ENCODE results near the gene NUDT2. TPM values are rescaled to one million over a fixed set of nuclear protein-coding genes. Genes with fewer than 3 reads are reported as not detected.

The NUDT2 gene
- total and polyA plus RNA-seq, 10 of the 15 experiments (the other 5 are each of a cell fraction or from before 2014, with no cell fraction given): 24.5 to 55.1 (median 33.6) TPM

DNA sequence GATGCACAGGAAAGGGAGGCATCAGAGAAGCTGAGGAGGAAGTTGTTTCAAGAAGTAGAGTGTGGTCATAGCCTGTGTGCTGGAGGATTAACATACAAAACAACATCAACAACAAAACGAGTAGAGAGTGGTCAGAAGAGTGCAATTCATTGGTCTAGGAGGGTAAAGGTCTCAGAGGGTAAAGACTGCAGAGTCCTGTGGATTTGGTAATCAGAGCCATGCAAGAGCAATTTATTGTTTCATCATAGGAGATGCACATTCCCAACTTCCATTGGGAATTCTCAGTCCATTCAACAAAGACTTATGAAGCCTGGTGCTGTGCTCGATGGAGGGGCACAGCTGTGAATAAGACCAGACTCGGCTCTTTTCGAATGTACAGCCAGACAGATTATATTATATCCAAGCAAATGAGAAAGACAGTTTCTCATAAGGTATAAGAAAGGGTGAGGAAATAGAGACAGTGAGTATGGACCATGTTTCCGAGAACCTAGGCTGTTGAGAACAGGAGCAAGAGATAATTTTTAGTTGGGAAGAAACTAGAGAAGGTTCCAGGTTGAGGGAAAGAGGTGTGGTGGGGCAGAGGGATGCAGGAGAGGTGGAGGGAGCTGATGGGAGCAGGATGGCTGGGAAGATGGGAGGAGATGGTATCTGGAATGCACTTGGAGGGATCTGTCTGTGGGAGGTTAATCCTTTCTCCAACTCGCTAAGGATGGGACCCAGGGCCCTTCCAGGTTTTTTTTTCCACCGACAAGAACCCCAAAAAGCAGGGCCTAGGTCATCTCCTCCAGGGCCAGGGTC lies 55.2 kb downstream of the NUDT2 start:
- no peak for FAIRE-seq
- CTCF ChIA-PET: no interaction called here
- Histone ChIP-seq H3K27ac (ENCODE audit: control insufficient read depth, insufficient read depth) (no peak overlapping the region), H3K4me1 (ENCODE audit: control insufficient read depth, insufficient read depth, low read length) (peaks cover 14% of the 10 kb centered on the region), H4K20me1 (ENCODE audit: control insufficient read depth, insufficient read depth) (no peaks in the 10 kb centered on the region), H3K9ac (ENCODE audit: control insufficient read depth, insufficient read depth, low read length) (no peak overlapping the region), H3K36me3 (ENCODE audit: control insufficient read depth in 2 of 2, insufficient read depth in 2 of 2, low read length in 1 of 2) (no peaks in the 10 kb centered on the region), H3K79me2 (ENCODE audit: control insufficient read depth, insufficient read depth, low read length) (no peaks in the 10 kb centered on the region), H2AFZ (ENCODE audit: control insufficient read depth, low read depth, low read length) (no peak overlapping the region), H3K9me3 (replicated peaks; ENCODE audit: control insufficient read depth, insufficient read depth, low read length) (no peaks in the 10 kb centered on the region), H3K4me3 (no peak overlapping the region), H3K27me3 (replicated peaks in 1 of 2; ENCODE audit: control insufficient read depth in 2 of 2, insufficient read depth in 2 of 2, low read length in 1 of 2) (peaks cover 5 to 12% of the 10 kb centered on the region in 2 experiments), H3K4me2 (ENCODE audit: control insufficient read depth, insufficient read depth) (no peak overlapping the region)
- SMC1A ChIA-PET (ENCODE audit: uncharacterized antibody, unreplicated experiment): no interaction called here
- no peak for DNase-seq (ENCODE audit: low read depth, low spot score)
- in situ Hi-C loops (cut with MboI): no loop called here
- RAD21 ChIA-PET (ENCODE audit: unreplicated experiment): no interaction called here
- ATAC-seq: no peak
- POLR2A ChIA-PET: no interaction called here
- intact Hi-C loops (cut with micrococcal nuclease; ENCODE audit: unreplicated experiment): no loop called here
- BruUV-seq (replicated peaks): no TSS peak
- TF ChIP-seq PML (IDR thresholded peaks at IDR 0.05; ENCODE audit: low read length) (no peak), RFX5 (IDR thresholded peaks at IDR 0.05; ENCODE audit: low read depth, low read length) (no peak), SMC3 (IDR thresholded peaks at IDR 0.05; ENCODE audit: borderline replicate concordance, low read length) (no peak), NRF1 (conservative IDR thresholded peaks at IDR 0.05; ENCODE audit: low read depth, low read length) (no peak), BHLHE40 (IDR thresholded peaks at IDR 0.05; ENCODE audit: borderline replicate concordance in 1 of 2, low read depth in 2 of 2, low read length in 1 of 2) (no peak), CREB1 (IDR thresholded peaks at IDR 0.05; ENCODE audit: low read depth) (no peak), BRCA1 (IDR thresholded peaks at IDR 0.05; ENCODE audit: low read depth, low read length) (no peak), ETV6 (conservative IDR thresholded peaks at IDR 0.05 in 1 of 2, IDR thresholded peaks at IDR 0.05 in 1 of 2; ENCODE audit: borderline replicate concordance in 1 of 2, low read depth in 1 of 2) (no peak)
- WGBS (ENCODE audit: insufficient coverage, insufficient replicate concordance, low lambda C conversion rate, missing lambda C conversion rate): 5% methylated on average over 7 of the region's 7 CpGs
